GM06990 (cell line): Measurements from ENCODE around the gene ACVR1.

Experiments used
- DNase-seq: peaks from one replicate; pipeline ENCODE4 v3.0.0-alpha.2; 2011; ENCODE audit not compliant: insufficient read length; ENCODE audit errors: extremely low read depth
- H3K27me3 ChIP-seq: replicated peaks from 2 replicates; pipeline ENCODE4 v1.6.0; 2011; ENCODE audit warnings: low read length; ENCODE audit not compliant: control insufficient read depth, insufficient read depth
- H3K36me3 ChIP-seq: 2 replicates; pipeline ENCODE4 v1.5.1; 2011; ENCODE audit warnings: low read length; ENCODE audit not compliant: control insufficient read depth, insufficient read depth
- H3K4me3 ChIP-seq: replicated peaks from 2 replicates; pipeline ENCODE4 v1.5.1; 2011; ENCODE audit warnings: low read depth, mild to moderate bottlenecking, control low read depth, low read length
- TF ChIP-seq, protein P1 (sequence below): IDR thresholded peaks from 2 replicates; pipeline ENCODE4 v1.5.1; 2011; ENCODE audit warnings: low read length, control low read depth, mild to moderate bottlenecking, inconsistent platforms; ENCODE audit not compliant: insufficient read depth, poor library complexity, severe bottlenecking

ACVR1 gene

DNA sequence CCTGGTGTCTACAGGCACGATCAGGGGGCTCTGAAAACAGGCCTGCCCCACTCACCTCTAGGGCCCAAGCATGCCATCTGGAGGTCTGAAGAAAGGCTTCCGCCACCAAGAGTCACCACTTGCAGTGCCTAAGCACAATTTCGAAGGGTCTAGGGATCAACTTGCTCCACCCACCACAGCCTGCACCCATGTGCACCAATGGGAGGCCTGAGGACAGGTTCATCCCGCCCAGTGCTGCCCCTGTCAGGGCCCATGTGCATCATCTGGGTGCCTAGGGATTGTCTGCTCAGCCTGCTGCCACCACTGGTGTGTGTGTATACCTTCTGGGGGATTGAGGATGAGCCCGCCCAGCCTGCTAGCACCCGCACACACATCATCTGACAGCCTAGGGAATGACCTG, 126.4 kb downstream of the ACVR1 start:
- Histone ChIP-seq H3K4me3 (no peak overlapping the region), H3K36me3 (no peaks in the 10 kb centered on the region), H3K27me3 (no peaks in the 10 kb centered on the region)
- TF ChIP-seq, protein P1, sequence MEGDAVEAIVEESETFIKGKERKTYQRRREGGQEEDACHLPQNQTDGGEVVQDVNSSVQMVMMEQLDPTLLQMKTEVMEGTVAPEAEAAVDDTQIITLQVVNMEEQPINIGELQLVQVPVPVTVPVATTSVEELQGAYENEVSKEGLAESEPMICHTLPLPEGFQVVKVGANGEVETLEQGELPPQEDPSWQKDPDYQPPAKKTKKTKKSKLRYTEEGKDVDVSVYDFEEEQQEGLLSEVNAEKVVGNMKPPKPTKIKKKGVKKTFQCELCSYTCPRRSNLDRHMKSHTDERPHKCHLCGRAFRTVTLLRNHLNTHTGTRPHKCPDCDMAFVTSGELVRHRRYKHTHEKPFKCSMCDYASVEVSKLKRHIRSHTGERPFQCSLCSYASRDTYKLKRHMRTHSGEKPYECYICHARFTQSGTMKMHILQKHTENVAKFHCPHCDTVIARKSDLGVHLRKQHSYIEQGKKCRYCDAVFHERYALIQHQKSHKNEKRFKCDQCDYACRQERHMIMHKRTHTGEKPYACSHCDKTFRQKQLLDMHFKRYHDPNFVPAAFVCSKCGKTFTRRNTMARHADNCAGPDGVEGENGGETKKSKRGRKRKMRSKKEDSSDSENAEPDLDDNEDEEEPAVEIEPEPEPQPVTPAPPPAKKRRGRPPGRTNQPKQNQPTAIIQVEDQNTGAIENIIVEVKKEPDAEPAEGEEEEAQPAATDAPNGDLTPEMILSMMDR: no peak
- DNase-seq: no peak

DNA sequence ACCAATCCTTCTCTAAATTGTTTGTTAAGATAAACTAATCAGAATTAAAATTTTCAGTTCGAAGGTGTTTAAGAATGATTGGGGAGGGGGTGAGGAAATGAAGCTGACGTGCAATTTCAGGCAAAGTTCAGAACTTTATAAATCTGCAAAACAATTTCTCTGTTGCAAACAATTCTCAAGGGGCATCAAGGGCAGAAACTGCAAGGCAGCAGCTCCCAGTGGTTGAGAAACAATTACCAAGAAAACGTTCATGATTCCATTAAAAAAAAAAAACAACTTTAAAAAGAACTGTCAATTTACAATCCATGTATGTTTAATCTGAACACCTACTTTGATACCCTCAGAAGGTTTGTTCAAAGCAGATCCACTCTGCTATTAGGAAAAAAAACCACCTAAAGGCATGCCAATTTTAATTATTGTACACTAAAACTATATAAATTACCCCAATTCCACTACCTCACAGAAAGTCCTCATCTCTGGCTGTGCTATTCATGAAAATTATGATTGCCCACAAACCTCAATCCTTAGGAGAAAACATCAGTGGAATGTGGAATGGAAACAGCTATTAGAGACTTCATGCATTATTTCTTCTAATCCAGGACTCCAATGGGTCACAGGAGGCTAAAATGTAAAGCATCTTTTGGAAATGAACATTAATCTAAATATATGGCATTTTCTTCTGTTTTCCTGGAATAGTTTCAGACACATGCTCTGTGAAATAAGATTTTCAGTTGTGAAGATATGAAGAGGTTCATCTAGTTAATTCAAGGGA, 127.6 kb downstream of the ACVR1 start:
- no peak for DNase-seq
- no peak overlapping the region for H3K4me3 ChIP-seq
- no peaks in the 10 kb centered on the region for H3K27me3 ChIP-seq
- TF ChIP-seq, protein P1: no peak
- no peaks in the 10 kb centered on the region for H3K36me3 ChIP-seq

DNA sequence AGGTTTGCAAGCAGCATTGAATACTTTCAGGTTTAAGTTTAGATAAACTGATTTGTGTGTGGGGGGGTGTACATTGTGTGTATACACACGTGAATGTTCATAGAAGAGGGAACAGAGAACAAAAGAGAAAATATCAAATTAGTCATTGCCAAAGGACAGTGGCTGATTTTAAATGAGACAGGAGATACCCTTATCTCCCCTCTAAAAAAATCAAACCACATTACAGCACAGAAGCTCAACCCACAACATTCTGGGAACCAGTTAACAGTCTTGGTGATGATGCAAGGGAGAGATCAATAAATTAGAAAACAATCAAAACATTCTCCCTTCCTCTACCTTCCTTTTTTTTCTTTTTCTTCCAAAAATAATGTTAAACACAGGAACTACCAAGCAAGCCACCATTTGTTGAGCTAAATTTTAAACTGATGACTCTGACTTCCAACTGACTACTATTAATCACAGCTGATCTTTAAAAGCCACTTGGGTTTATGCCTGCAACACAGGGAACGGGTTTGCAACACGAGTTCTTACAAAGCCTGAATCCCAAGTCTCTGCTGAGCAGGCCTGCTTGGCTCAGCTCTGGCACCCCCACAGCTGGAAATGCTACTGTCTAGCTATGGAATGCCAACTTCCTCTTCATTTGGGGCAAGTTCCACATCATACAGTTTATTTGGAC, 128.3 kb downstream of the ACVR1 start:
- Histone ChIP-seq H3K36me3 (no peaks in the 10 kb centered on the region), H3K27me3 (no peaks in the 10 kb centered on the region), H3K4me3 (no peak overlapping the region)
- TF ChIP-seq, protein P1: no peak
- DNase-seq: no peak

DNA sequence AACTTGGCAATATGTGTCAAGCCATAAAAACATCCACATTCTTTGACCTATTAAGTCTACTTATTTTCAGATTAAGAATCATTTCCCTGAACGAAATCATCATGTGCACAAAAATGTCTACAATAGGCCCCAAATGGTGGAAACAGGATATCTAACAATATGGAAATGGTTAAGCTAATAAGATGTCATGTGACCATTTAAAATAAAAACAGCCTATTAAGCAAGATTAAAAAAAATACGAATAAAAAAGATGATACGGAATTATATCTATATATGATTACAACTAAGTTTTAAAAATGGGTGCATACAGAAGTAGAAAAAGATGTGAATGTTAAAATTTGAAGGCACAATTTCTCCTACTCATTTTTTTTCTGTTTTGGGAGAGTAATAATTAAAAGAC, 128.8 kb downstream of the ACVR1 start:
- no peaks in the 10 kb centered on the region for H3K36me3 ChIP-seq

DNA sequence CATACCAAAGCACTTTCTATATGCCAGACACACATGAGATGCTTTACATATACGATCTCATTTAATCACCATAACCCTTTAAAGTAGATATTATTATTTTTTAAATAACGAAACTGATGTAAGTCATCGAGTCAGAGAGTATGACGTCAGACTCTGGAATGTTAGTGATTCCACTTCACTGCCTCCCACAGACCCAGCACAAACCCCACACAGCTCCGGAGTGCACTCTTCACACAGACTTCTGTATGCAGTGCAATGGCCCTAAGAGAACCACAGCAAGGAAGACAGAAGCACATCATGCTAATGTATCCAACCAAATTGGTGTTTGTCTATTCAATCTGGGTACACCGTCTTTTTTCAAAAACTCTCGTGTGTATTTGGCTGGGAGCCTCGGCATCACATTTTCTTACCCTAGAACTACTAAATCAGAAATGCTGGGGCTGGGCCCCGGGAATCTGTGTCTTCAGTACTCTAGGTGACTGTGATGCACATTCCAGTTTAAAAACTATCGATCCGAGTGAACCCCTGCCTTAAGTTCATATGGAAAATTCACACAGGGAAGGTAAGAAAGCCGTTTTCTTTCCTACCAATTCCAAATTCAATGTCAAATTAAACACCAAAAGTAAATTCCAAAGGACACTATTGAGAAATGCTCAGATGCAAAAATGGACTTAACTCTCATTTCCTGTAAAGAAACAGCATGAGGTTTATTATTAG, 129.7 kb downstream of the ACVR1 start:
- Histone ChIP-seq H3K36me3 (no peaks in the 10 kb centered on the region), H3K27me3 (no peaks in the 10 kb centered on the region), H3K4me3 (no peak overlapping the region)
- no peak for DNase-seq
- TF ChIP-seq, protein P1: no peak

More for the DNA sequence above, 128.8 kb downstream of the ACVR1 start:
- TF ChIP-seq, protein P1: no peak
- no peak for DNase-seq
- Histone ChIP-seq H3K4me3 (no peak overlapping the region), H3K27me3 (no peaks in the 10 kb centered on the region)
